HepG2 (cell line): ENCODE measurements around the gene MYBL2. TPM values are rescaled to one million over a fixed set of nuclear protein-coding genes. Genes with fewer than 3 reads are reported as not detected.

Experiments used
- ELF4 ChIP-seq: sonication (generic); formaldehyde crosslinking; IDR thresholded peaks from 2 replicates; pipeline ENCODE4 v1.5.0; 2020; ENCODE audit warnings: missing genetic modification reagents, mild to moderate bottlenecking, moderate library complexity, borderline replicate concordance
- GLI4 ChIP-seq: sonication (generic); formaldehyde crosslinking; IDR thresholded peaks from 2 replicates; pipeline ENCODE4 v1.5.1; 2020; ENCODE audit warnings: missing genetic modification reagents, mild to moderate bottlenecking, moderate library complexity, borderline replicate concordance
- KDM6A ChIP-seq: IDR thresholded peaks from 2 replicates; pipeline ENCODE4 v1.6.1; 2016; ENCODE audit warnings: low read depth
- MED8 ChIP-seq: sonication (generic); formaldehyde crosslinking; IDR thresholded peaks from 2 replicates; pipeline ENCODE4 v1.8.1; 2023; ENCODE audit warnings: mild to moderate bottlenecking, missing genetic modification reagents; ENCODE audit not compliant: insufficient replicate concordance
- MYC ChIP-seq: sonication (generic); formaldehyde crosslinking; IDR thresholded peaks from 2 replicates; pipeline ENCODE4 v1.9.0; 2021; ENCODE audit warnings: missing genetic modification reagents, borderline replicate concordance
- RBFOX2 ChIP-seq: fragments of 200-400 bp; formaldehyde crosslinking; IDR thresholded peaks from 2 replicates; pipeline ENCODE4 v1.6.1; 2017; ENCODE audit warnings: low read depth, mild to moderate bottlenecking, low read length
- SRSF9 ChIP-seq: fragments of 200-400 bp; formaldehyde crosslinking; IDR thresholded peaks from 2 replicates; pipeline ENCODE4 v1.6.1; 2018; ENCODE audit warnings: borderline replicate concordance, mild to moderate bottlenecking, low read depth, low read length; ENCODE audit not compliant: insufficient read depth, poor library complexity, severe bottlenecking
- TAF15 ChIP-seq: fragments of 200-400 bp; formaldehyde crosslinking; IDR thresholded peaks from one replicate; pipeline ENCODE4 v1.6.1; 2018; ENCODE audit warnings: mild to moderate bottlenecking, low read depth, low read length; ENCODE audit not compliant: poor library complexity, severe bottlenecking
- XRCC5 ChIP-seq: fragments of 200-400 bp; formaldehyde crosslinking; optimal IDR thresholded peaks from 2 replicates; pipeline ENCODE3; 2017; ENCODE audit warnings: mild to moderate bottlenecking, low read length
- ZBTB20 ChIP-seq: sonication (generic); formaldehyde crosslinking; IDR thresholded peaks from 2 replicates; pipeline ENCODE4 v1.8.1; 2023; ENCODE audit warnings: missing genetic modification reagents, low read depth, mild to moderate bottlenecking, borderline replicate concordance
- ZNF101 ChIP-seq: sonication (generic); formaldehyde crosslinking; IDR thresholded peaks from 2 replicates; pipeline ENCODE4 v1.4.0; 2020; ENCODE audit warnings: mild to moderate bottlenecking, low read depth, missing genetic modification reagents, borderline replicate concordance
- ZNF484 ChIP-seq: sonication (generic); formaldehyde crosslinking; IDR thresholded peaks from 2 replicates; pipeline ENCODE4 v1.5.1; 2020; ENCODE audit warnings: mild to moderate bottlenecking, low read depth, missing genetic modification reagents, borderline replicate concordance
- ZNF616 ChIP-seq: sonication (generic); formaldehyde crosslinking; IDR thresholded peaks from 2 replicates; pipeline ENCODE4 v1.5.0; 2020; ENCODE audit warnings: low read depth, mild to moderate bottlenecking, missing genetic modification reagents
- ZNF737 ChIP-seq: sonication (generic); formaldehyde crosslinking; IDR thresholded peaks from 2 replicates; pipeline ENCODE4 v1.5.0; 2020; ENCODE audit warnings: missing genetic modification reagents, mild to moderate bottlenecking, borderline replicate concordance
- polyA plus RNA-seq, 8 experiments: library from polyadenylated mRNA; depleted of rRNA in 3 of 8; stranded (reverse) in 7 of 8; unstranded in 1 of 8; fragments of >200 nt; fragmentation: Illumina TruSeq in 4 of 8; extraction: Trizol in 4 of 8; gene quantifications; 2 replicates each; pipeline versions ENCODE4 v1.2.1 to v1.2.3, GENCODE V29; 2011 to 2016; ENCODE audit warnings: low read depth in 4 of 8, missing spikeins in 1 of 8, mixed read lengths in 1 of 8; ENCODE audit not compliant: insufficient read depth in 1 of 8
- total RNA-seq, 5 experiments: library from RNA; depleted of rRNA; stranded (reverse); fragments of >200 nt; fragmentation: Illumina TruSeq; extraction: Trizol; gene quantifications; 2 replicates each; pipeline ENCODE4 v1.2.3, GENCODE V29; 2016; ENCODE audit warnings: low read depth in 1 of 5
- TF ChIP-seq, protein P1 (sequence below): sonication (generic); formaldehyde crosslinking; IDR thresholded peaks from 2 replicates; pipeline ENCODE4 v1.5.0; 2020; ENCODE audit warnings: mild to moderate bottlenecking, missing genetic modification reagents
- TF ChIP-seq, protein P2 (sequence below): sonication (generic); formaldehyde crosslinking; IDR thresholded peaks from 2 replicates; pipeline ENCODE4 v1.5.1; 2020; ENCODE audit warnings: mild to moderate bottlenecking, missing genetic modification reagents
- TF ChIP-seq, protein P3 (sequence below): sonication (generic); formaldehyde crosslinking; IDR thresholded peaks from 2 replicates; pipeline ENCODE4 v1.4.0; 2020; ENCODE audit warnings: missing genetic modification reagents, mild to moderate bottlenecking, borderline replicate concordance
- TF ChIP-seq, protein P4 (sequence below): sonication (generic); formaldehyde crosslinking; IDR thresholded peaks from 2 replicates; pipeline ENCODE4 v1.4.0; 2020; ENCODE audit warnings: mild to moderate bottlenecking, missing genetic modification reagents
- TF ChIP-seq, protein P5 (sequence below): IDR thresholded peaks from 2 replicates; pipeline ENCODE4 v1.6.1; 2016; ENCODE audit warnings: missing genetic modification reagents, missing compliant biosample characterization

The MYBL2 gene
- total and polyA plus RNA-seq, 2 of the 13 experiments (the other 11 are each of a cell fraction or from before 2014, with no cell fraction given), result 11.9 to 66.2 TPM

DNA sequence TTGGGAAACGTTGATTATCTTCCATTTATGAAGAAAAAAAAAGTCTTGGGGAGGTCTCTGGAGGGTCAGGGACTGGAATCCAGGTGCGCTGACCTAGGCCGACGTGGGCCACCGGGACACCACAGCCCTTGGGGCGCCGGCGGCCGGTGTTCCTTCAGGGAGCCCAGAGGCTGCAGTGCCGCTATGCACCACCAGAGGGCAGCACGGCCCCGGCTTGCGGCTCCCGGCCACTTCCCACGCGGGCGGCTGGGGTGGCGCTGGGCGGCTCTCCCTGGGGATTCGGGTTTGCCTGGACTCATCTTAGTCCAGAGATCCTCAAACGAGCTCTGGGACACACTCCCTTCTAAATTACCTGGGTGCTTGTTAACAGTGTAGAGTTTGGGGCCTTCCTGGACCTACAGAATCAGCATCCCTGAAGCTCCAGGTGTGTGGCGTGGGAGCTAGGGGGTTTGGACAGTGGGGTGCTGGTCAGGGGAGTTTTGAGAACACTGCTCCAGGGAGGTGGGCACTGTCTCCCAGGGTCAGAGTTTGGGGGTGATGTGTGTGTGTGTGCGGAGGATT, 82.9 kb downstream of the MYBL2 start (continued):
- TF ChIP-seq ELF4 (CRISPR knock-in tag), result no peak
- TF ChIP-seq, protein P1, sequence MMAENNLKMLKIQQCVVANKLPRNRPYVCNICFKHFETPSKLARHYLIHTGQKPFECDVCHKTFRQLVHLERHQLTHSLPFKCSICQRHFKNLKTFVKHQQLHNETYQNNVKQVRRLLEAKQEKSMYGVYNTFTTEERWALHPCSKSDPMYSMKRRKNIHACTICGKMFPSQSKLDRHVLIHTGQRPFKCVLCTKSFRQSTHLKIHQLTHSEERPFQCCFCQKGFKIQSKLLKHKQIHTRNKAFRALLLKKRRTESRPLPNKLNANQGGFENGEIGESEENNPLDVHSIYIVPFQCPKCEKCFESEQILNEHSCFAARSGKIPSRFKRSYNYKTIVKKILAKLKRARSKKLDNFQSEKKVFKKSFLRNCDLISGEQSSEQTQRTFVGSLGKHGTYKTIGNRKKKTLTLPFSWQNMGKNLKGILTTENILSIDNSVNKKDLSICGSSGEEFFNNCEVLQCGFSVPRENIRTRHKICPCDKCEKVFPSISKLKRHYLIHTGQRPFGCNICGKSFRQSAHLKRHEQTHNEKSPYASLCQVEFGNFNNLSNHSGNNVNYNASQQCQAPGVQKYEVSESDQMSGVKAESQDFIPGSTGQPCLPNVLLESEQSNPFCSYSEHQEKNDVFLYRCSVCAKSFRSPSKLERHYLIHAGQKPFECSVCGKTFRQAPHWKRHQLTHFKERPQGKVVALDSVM (CRISPR knock-in tag), result no peak
- TF ChIP-seq, protein P2, sequence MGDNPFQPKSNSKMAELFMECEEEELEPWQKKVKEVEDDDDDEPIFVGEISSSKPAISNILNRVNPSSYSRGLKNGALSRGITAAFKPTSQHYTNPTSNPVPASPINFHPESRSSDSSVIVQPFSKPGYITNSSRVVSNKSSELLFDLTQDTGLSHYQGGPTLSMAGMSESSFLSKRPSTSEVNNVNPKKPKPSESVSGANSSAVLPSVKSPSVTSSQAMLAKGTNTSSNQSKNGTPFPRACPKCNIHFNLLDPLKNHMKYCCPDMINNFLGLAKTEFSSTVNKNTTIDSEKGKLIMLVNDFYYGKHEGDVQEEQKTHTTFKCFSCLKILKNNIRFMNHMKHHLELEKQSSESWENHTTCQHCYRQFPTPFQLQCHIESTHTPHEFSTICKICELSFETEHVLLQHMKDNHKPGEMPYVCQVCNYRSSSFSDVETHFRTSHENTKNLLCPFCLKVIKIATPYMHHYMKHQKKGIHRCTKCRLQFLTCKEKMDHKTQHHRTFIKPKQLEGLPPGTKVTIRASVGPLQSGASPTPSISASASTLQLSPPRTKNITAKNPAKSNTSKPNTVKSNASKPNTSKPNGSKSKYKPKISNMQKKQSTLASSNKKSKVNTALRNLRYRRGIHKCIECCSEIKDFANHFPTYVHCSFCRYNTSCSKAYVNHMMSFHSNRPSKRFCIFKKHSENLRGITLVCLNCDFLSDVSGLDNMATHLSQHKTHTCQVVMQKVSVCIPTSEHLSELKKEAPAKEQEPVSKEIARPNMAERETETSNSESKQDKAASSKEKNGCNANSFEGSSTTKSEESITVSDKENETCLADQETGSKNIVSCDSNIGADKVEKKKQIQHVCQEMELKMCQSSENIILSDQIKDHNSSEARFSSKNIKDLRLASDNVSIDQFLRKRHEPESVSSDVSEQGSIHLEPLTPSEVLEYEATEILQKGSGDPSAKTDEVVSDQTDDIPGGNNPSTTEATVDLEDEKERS (CRISPR knock-in tag), result no peak
- TF ChIP-seq, protein P3, sequence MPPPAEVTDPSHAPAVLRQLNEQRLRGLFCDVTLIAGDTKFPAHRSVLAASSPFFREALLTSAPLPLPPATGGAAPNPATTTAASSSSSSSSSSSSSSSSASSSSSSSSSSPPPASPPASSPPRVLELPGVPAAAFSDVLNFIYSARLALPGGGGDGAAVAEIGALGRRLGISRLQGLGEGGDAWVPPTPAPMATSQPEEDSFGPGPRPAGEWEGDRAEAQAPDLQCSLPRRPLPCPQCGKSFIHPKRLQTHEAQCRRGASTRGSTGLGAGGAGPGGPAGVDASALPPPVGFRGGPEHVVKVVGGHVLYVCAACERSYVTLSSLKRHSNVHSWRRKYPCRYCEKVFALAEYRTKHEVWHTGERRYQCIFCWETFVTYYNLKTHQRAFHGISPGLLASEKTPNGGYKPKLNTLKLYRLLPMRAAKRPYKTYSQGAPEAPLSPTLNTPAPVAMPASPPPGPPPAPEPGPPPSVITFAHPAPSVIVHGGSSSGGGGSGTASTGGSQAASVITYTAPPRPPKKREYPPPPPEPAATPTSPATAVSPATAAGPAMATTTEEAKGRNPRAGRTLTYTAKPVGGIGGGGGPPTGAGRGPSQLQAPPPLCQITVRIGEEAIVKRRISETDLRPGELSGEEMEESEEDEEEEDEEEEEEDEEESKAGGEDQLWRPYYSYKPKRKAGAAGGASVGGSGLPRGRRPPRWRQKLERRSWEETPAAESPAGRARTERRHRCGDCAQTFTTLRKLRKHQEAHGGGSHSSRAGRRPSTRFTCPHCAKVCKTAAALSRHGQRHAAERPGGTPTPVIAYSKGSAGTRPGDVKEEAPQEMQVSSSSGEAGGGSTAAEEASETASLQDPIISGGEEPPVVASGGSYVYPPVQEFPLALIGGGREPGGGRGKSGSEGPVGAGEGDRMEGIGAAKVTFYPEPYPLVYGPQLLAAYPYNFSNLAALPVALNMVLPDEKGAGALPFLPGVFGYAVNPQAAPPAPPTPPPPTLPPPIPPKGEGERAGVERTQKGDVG (CRISPR knock-in tag), result no peak
- TF ChIP-seq MYC (CRISPR knock-in tag), result peak; percentile 72; the same call in 1 of the 2 replicates
- TF ChIP-seq KDM6A (CRISPR knock-in tag), result no peak
- TF ChIP-seq ZNF101 (CRISPR knock-in tag), result no peak
- TF ChIP-seq XRCC5, result peak; percentile 98
- no peak for TF ChIP-seq ZNF484 (CRISPR knock-in tag)
- TF ChIP-seq, protein P4, sequence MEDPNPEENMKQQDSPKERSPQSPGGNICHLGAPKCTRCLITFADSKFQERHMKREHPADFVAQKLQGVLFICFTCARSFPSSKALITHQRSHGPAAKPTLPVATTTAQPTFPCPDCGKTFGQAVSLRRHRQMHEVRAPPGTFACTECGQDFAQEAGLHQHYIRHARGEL (CRISPR knock-in tag), result no peak
- peak; percentile 62; the same call in 1 of the 2 replicates for TF ChIP-seq ZNF737 (CRISPR knock-in tag)
- no peak for TF ChIP-seq MED8
- no peak for TF ChIP-seq ZBTB20 (CRISPR knock-in tag)
- TF ChIP-seq GLI4 (CRISPR knock-in tag), result no peak
- no peak for TF ChIP-seq ZNF616
- no peak for TF ChIP-seq SRSF9
- TF ChIP-seq, protein P5, sequence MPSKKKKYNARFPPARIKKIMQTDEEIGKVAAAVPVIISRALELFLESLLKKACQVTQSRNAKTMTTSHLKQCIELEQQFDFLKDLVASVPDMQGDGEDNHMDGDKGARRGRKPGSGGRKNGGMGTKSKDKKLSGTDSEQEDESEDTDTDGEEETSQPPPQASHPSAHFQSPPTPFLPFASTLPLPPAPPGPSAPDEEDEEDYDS (CRISPR knock-in tag), result no peak
- peak; percentile 76 for TF ChIP-seq TAF15
- no peak for TF ChIP-seq RBFOX2
